SJCRH30 (cell line): ENCODE results near the gene EGR2. TPM values are rescaled to one million over a fixed set of nuclear protein-coding genes. Genes with fewer than 3 reads are reported as not detected.

ENCODE experiments used
- total RNA-seq: library from RNA; depleted of rRNA; stranded (reverse); fragments of >200 nt; shearing (Covaris generic); gene quantifications from 2 replicates; pipeline ENCODE4 v1.2.3, GENCODE V29; 2014; rRNA removed

The EGR2 gene
- total RNA-seq, 1 experiment from 2014 or later: 1.3 TPM

Other genes starting within 250 kb of the EGR2 start
- 25.4 and 29.9 TPM in 2 replicates for gene ADO, start 11.6 kb downstream of the EGR2 start, total RNA-seq